ENCODE data around the gene TCF12.

DNA sequence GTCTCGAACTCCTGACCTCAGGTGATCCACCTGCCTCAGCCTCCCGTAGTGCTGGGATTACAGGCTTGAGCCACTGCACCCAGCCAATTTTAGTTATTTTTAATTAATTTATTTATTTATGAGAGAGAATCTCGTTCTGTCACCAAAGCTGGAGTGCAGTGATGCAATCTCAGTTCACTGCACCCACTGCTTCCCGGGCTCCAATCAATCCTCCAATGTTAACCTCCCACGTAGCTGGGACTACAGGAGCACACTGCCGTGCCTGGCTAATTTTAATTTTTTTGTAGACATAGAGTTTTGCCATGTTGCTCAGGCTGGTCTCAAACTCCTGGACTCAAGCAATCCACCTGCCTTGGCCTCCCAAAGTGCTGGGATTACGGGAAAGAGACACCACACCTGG lies 137.9 kb downstream of the TCF12 start:
- no peak for TF ChIP-seq EZH2 (IDR thresholded peaks at IDR 0.05; ENCODE audit: low read length)
- TF ChIP-seq, protein P1, sequence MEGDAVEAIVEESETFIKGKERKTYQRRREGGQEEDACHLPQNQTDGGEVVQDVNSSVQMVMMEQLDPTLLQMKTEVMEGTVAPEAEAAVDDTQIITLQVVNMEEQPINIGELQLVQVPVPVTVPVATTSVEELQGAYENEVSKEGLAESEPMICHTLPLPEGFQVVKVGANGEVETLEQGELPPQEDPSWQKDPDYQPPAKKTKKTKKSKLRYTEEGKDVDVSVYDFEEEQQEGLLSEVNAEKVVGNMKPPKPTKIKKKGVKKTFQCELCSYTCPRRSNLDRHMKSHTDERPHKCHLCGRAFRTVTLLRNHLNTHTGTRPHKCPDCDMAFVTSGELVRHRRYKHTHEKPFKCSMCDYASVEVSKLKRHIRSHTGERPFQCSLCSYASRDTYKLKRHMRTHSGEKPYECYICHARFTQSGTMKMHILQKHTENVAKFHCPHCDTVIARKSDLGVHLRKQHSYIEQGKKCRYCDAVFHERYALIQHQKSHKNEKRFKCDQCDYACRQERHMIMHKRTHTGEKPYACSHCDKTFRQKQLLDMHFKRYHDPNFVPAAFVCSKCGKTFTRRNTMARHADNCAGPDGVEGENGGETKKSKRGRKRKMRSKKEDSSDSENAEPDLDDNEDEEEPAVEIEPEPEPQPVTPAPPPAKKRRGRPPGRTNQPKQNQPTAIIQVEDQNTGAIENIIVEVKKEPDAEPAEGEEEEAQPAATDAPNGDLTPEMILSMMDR (optimal IDR thresholded peaks at IDR 0.05 in 1 of 3, IDR thresholded peaks at IDR 0.05 in 1 of 3, conservative IDR thresholded peaks at IDR 0.05 in 1 of 3; ENCODE audit: extremely low read depth in 1 of 3, insufficient read depth in 2 of 3, low read length in 3 of 3) = no peak

Measured in keratinocyte (primary cell).